ENCODE measurements around the gene RGPD4. TPM values are rescaled to one million over a fixed set of nuclear protein-coding genes. Genes with fewer than 3 reads are reported as not detected.
"Not testable (repeated sequence)": the region's sequence is repeated elsewhere in the genome, so short reads cannot be mapped to it uniquely, and the experiment has no call there.

RGPD4 gene
- total RNA-seq (under 1 TPM in 1 of 2 donors, not detected in 1; 0.15 TPM), polyA plus RNA-seq (not detected)
- long read RNA-seq, donor 1 = 0 reads
- long read RNA-seq, donor 2 = 0 reads
- long read RNA-seq, donor 3 = 0 reads
- long read RNA-seq, donor 4 = 0 reads
- long read RNA-seq, donor 5 = 0 reads

- not testable (repeated sequence) for H3K9ac ChIP-seq (ENCODE audit: insufficient read depth in 1 of 2, low read length in 2 of 2); DNase-seq; H3K9me3 ChIP-seq (ENCODE audit: control insufficient read depth in 4 of 4, insufficient read depth in 3 of 4, low read length in 3 of 4); H3K4me3 ChIP-seq; H3K36me3 ChIP-seq (ENCODE audit: control insufficient read depth in 4 of 4, insufficient read depth in 4 of 4, low read length in 4 of 4); H3K4me1 ChIP-seq (ENCODE audit: control insufficient read depth in 5 of 5, insufficient read depth in 5 of 5, low read length in 5 of 5); H3K27ac ChIP-seq (ENCODE audit: low read depth in 1 of 2, low read length in 1 of 2); ATAC-seq (ENCODE audit: insufficient read depth, low FRiP score); H3K27me3 ChIP-seq (ENCODE audit: control insufficient read depth in 3 of 3, insufficient read depth in 3 of 3, low read length in 2 of 3)
- 97% methylated on average over 43 of the region's 43 CpGs for WGBS, 2 donors
These were observed at the start of gene RGPD4 for GRCh38 chr2:107826749-107827148. RGPD4 (plus strand) TSS chr2:107826892; CDS start chr2:107827014, 122 bp downstream.

DNA sequence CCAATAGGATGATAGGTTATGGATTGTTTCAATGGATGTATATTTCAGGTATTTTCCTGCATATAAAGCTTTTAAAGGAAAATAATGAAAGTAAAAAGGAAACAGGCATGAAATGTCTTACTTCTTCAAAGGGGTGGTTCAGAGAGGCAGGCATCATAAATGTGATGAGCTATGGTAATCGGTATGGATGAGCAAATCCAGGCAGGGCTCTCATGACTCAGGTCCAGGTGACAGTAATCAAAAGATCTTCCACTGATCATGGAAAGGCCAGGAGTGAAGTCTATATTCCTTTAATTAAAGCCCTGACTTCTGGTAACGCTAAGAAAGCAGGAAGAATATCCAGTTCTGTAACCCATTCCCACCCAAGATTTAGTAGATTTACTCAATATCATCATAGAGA, 48.7 kb upstream of the RGPD4 start:
- no peak overlapping the region for H3K4me3 ChIP-seq
- TF ChIP-seq, protein P1, sequence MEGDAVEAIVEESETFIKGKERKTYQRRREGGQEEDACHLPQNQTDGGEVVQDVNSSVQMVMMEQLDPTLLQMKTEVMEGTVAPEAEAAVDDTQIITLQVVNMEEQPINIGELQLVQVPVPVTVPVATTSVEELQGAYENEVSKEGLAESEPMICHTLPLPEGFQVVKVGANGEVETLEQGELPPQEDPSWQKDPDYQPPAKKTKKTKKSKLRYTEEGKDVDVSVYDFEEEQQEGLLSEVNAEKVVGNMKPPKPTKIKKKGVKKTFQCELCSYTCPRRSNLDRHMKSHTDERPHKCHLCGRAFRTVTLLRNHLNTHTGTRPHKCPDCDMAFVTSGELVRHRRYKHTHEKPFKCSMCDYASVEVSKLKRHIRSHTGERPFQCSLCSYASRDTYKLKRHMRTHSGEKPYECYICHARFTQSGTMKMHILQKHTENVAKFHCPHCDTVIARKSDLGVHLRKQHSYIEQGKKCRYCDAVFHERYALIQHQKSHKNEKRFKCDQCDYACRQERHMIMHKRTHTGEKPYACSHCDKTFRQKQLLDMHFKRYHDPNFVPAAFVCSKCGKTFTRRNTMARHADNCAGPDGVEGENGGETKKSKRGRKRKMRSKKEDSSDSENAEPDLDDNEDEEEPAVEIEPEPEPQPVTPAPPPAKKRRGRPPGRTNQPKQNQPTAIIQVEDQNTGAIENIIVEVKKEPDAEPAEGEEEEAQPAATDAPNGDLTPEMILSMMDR (IDR thresholded peaks at IDR 0.05; ENCODE audit: control extremely low read depth, extremely low read depth) = no peak
- DNase-seq (no peak), ATAC-seq (ENCODE audit: insufficient read depth, low FRiP score) (no peak)
- H3K4me1 ChIP-seq (ENCODE audit: control insufficient read depth in 5 of 5, insufficient read depth in 5 of 5, low read length in 5 of 5) = no peaks in the 10 kb centered on the region
- 86 to 87% methylated on average over 2 of the region's 2 CpGs for WGBS, 2 donors
- no peaks in the 10 kb centered on the region for H3K9me3 ChIP-seq (ENCODE audit: control insufficient read depth in 4 of 4, insufficient read depth in 3 of 4, low read length in 3 of 4)
- no peaks in the 10 kb centered on the region for H3K36me3 ChIP-seq (ENCODE audit: control insufficient read depth in 4 of 4, insufficient read depth in 4 of 4, low read length in 4 of 4)
- H3K27me3 ChIP-seq (ENCODE audit: control insufficient read depth in 3 of 3, insufficient read depth in 3 of 3, low read length in 2 of 3) = no peaks in the 10 kb centered on the region
- H3K9ac ChIP-seq (ENCODE audit: insufficient read depth in 1 of 2, low read length in 2 of 2) = no peak overlapping the region
- H3K27ac ChIP-seq (ENCODE audit: low read depth in 1 of 2, low read length in 1 of 2) = no peak overlapping the region

GRCh38 chr2:107785756-107786155, 40.9 kb upstream of the RGPD4 start:
- no peaks in the 10 kb centered on the region for H3K36me3 ChIP-seq (ENCODE audit: control insufficient read depth in 4 of 4, insufficient read depth in 4 of 4, low read length in 4 of 4)
- H3K27me3 ChIP-seq (ENCODE audit: control insufficient read depth in 3 of 3, insufficient read depth in 3 of 3, low read length in 2 of 3) = no peaks in the 10 kb centered on the region
- H3K9me3 ChIP-seq (ENCODE audit: control insufficient read depth in 4 of 4, insufficient read depth in 3 of 4, low read length in 3 of 4) = no peaks in the 10 kb centered on the region
- no peak overlapping the region for H3K27ac ChIP-seq (ENCODE audit: low read depth in 1 of 2, low read length in 1 of 2)
- H3K4me3 ChIP-seq = no peak overlapping the region
- H3K4me1 ChIP-seq (ENCODE audit: control insufficient read depth in 5 of 5, insufficient read depth in 5 of 5, low read length in 5 of 5) = no peaks in the 10 kb centered on the region
- DNase-seq (no peak), ATAC-seq (ENCODE audit: insufficient read depth, low FRiP score) (no peak)
- no peak overlapping the region for H3K9ac ChIP-seq (ENCODE audit: insufficient read depth in 1 of 2, low read length in 2 of 2)
- 69 to 76% methylated on average over 1 of the region's 1 CpG for WGBS, 2 donors
- TF ChIP-seq, protein P1 (IDR thresholded peaks at IDR 0.05; ENCODE audit: control extremely low read depth, extremely low read depth) = no peak

DNA sequence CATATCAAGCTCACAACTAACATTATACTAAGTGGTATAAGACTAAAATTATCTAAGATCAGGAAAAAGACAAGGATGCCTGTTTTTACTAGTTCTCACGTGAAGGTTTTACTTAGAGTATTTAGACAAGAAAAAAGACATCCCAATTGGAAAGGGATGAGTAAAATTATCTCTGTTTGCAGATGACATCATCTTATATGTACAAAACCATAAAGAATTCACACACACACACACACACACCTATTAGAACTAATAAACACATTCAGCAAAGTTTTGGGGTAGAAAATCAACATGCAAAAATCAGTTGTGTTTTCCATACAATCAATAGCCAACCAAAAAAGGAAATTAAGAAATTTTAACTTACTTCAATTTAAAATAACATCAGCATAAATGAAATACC, 35.9 kb upstream of the RGPD4 start:
- Histone ChIP-seq H3K9me3 (ENCODE audit: control insufficient read depth in 4 of 4, insufficient read depth in 3 of 4, low read length in 3 of 4) (no peaks in the 10 kb centered on the region), H3K27me3 (ENCODE audit: control insufficient read depth in 3 of 3, insufficient read depth in 3 of 3, low read length in 2 of 3) (no peaks in the 10 kb centered on the region), H3K9ac (ENCODE audit: insufficient read depth in 1 of 2, low read length in 2 of 2) (no peak overlapping the region), H3K4me1 (ENCODE audit: control insufficient read depth in 5 of 5, insufficient read depth in 5 of 5, low read length in 5 of 5) (no peaks in the 10 kb centered on the region), H3K36me3 (ENCODE audit: control insufficient read depth in 4 of 4, insufficient read depth in 4 of 4, low read length in 4 of 4) (no peaks in the 10 kb centered on the region), H3K4me3 (no peak overlapping the region), H3K27ac (ENCODE audit: low read depth in 1 of 2, low read length in 1 of 2) (no peak overlapping the region)
- 73 to 85% methylated on average over 1 of the region's 1 CpG for WGBS, 2 donors
- no peak for DNase-seq
- no peak for ATAC-seq (ENCODE audit: insufficient read depth, low FRiP score)
- TF ChIP-seq, protein P1 (IDR thresholded peaks at IDR 0.05; ENCODE audit: control extremely low read depth, extremely low read depth) = no peak

Measured in lung (tissue), 16 donors.